DLD1 (cell line): ENCODE measurements around the gene SREK1IP1.

Experiments used
- in situ Hi-C: cut with HindIII; loops from 2 replicates; pipeline ENCODE4 v1.10.0; 2017; ENCODE audit warnings: low sequenced_read_pairs

Gene SREK1IP1

GRCh38 chr5:64688391-64688790 lies 80.1 kb downstream of the SREK1IP1 start:
- in situ Hi-C loops, result no loop called here

- in situ Hi-C loops, result no loop called here
These were observed 82.6 kb downstream of the SREK1IP1 start for GRCh38 chr5:64685866-64686265.

GRCh38 chr5:64682608-64683007 lies 85.9 kb downstream of the SREK1IP1 start:
- in situ Hi-C loops, result no loop called here

GRCh38 chr5:64680289-64680688 lies 88.2 kb downstream of the SREK1IP1 start:
- in situ Hi-C loops, result no loop called here

- in situ Hi-C loops, result no loop called here
These were observed 90.1 kb downstream of the SREK1IP1 start for GRCh38 chr5:64678374-64678773.

- in situ Hi-C loops, result no loop called here
These were observed 96.8 kb downstream of the SREK1IP1 start for GRCh38 chr5:64671678-64672077.

- in situ Hi-C loops, result no loop called here
These were observed 98.2 kb downstream of the SREK1IP1 start for GRCh38 chr5:64670277-64670676.
